ENCODE results near the gene COL5A2. TPM values are rescaled to one million over a fixed set of nuclear protein-coding genes. Genes with fewer than 3 reads are reported as not detected.

The COL5A2 gene
- total and polyA plus RNA-seq, 10 of the 15 experiments (the other 5 are each of a cell fraction or from before 2014, with no cell fraction given), result 0.04 to 0.85 (median 0.39) TPM

DNA sequence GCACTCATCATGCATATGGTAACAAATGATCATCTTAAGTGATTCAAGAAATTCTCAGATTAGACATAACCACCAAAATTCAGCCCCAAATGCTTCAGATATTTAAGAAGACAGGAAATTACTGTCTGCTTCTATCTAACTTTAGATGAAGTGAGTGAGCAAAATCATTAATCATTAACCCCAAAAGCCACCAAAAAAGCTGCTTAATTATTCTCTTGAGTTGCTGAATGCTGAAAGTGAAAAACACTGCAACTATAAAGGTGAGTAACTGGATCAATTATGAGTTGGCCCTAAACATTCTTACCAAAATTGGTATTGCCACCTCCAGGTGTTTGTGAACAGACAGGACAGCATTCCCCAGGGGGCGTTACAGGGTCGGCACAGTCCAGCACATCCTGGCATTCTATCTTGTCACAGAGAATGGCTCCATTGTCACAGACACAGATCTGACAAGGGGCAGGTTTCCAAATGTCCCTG, 69.6 kb downstream of the COL5A2 start (continued):
- peak; percentile 66; the same call in 1 of the 2 replicates for TF ChIP-seq ATF7 (IDR thresholded peaks at IDR 0.05; ENCODE audit: low read depth)
- TF ChIP-seq ASH2L (IDR thresholded peaks at IDR 0.05; ENCODE audit: borderline replicate concordance, low read depth), result no peak
- TF ChIP-seq EP300 (IDR thresholded peaks at IDR 0.05; ENCODE audit: borderline replicate concordance in 1 of 2, control insufficient read depth in 1 of 2, low read depth in 2 of 2, low read length in 2 of 2), result peak; percentile 77 to 81
- TF ChIP-seq, protein P1, sequence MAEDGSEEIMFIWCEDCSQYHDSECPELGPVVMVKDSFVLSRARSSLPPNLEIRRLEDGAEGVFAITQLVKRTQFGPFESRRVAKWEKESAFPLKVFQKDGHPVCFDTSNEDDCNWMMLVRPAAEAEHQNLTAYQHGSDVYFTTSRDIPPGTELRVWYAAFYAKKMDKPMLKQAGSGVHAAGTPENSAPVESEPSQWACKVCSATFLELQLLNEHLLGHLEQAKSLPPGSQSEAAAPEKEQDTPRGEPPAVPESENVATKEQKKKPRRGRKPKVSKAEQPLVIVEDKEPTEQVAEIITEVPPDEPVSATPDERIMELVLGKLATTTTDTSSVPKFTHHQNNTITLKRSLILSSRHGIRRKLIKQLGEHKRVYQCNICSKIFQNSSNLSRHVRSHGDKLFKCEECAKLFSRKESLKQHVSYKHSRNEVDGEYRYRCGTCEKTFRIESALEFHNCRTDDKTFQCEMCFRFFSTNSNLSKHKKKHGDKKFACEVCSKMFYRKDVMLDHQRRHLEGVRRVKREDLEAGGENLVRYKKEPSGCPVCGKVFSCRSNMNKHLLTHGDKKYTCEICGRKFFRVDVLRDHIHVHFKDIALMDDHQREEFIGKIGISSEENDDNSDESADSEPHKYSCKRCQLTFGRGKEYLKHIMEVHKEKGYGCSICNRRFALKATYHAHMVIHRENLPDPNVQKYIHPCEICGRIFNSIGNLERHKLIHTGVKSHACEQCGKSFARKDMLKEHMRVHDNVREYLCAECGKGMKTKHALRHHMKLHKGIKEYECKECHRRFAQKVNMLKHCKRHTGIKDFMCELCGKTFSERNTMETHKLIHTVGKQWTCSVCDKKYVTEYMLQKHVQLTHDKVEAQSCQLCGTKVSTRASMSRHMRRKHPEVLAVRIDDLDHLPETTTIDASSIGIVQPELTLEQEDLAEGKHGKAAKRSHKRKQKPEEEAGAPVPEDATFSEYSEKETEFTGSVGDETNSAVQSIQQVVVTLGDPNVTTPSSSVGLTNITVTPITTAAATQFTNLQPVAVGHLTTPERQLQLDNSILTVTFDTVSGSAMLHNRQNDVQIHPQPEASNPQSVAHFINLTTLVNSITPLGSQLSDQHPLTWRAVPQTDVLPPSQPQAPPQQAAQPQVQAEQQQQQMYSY (CRISPR knock-in tag; IDR thresholded peaks at IDR 0.05), result no peak
- no peak for TF ChIP-seq RCOR1 (conservative IDR thresholded peaks at IDR 0.05; ENCODE audit: low read depth, low read length)
- TF ChIP-seq CREB1 (IDR thresholded peaks at IDR 0.05; ENCODE audit: low read depth), result no peak
- no peak for TF ChIP-seq HDAC2 (IDR thresholded peaks at IDR 0.05)
- TF ChIP-seq, protein P2, sequence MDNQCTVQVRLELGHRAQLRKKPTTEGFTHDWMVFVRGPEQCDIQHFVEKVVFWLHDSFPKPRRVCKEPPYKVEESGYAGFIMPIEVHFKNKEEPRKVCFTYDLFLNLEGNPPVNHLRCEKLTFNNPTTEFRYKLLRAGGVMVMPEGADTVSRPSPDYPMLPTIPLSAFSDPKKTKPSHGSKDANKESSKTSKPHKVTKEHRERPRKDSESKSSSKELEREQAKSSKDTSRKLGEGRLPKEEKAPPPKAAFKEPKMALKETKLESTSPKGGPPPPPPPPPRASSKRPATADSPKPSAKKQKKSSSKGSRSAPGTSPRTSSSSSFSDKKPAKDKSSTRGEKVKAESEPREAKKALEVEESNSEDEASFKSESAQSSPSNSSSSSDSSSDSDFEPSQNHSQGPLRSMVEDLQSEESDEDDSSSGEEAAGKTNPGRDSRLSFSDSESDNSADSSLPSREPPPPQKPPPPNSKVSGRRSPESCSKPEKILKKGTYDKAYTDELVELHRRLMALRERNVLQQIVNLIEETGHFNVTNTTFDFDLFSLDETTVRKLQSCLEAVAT (IDR thresholded peaks at IDR 0.05), result peak; percentile 58; the same call in 1 of the 2 replicates
- TF ChIP-seq, protein P3, sequence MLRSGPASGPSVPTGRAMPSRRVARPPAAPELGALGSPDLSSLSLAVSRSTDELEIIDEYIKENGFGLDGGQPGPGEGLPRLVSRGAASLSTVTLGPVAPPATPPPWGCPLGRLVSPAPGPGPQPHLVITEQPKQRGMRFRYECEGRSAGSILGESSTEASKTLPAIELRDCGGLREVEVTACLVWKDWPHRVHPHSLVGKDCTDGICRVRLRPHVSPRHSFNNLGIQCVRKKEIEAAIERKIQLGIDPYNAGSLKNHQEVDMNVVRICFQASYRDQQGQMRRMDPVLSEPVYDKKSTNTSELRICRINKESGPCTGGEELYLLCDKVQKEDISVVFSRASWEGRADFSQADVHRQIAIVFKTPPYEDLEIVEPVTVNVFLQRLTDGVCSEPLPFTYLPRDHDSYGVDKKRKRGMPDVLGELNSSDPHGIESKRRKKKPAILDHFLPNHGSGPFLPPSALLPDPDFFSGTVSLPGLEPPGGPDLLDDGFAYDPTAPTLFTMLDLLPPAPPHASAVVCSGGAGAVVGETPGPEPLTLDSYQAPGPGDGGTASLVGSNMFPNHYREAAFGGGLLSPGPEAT (IDR thresholded peaks at IDR 0.05; ENCODE audit: low read depth), result peak; percentile 77
- peak; percentile 79; the same call in 1 of the 2 replicates for TF ChIP-seq DPF2 (IDR thresholded peaks at IDR 0.05)
- TF ChIP-seq SREBF1 (IDR thresholded peaks at IDR 0.05; ENCODE audit: low read length), result no peak
- TF ChIP-seq ZNF24 (IDR thresholded peaks at IDR 0.05), result peak; percentile 66; the same call in 1 of the 2 replicates
- no peak for TF ChIP-seq JUND (IDR thresholded peaks at IDR 0.05; ENCODE audit: low read depth, low read length)
- TF ChIP-seq MEF2B (IDR thresholded peaks at IDR 0.05; ENCODE audit: partially characterized antibody, poor library complexity, severe bottlenecking), result peak; percentile 84
- TF ChIP-seq CBX5 (IDR thresholded peaks at IDR 0.05; ENCODE audit: low read depth), result no peak
- TF ChIP-seq, protein P4, sequence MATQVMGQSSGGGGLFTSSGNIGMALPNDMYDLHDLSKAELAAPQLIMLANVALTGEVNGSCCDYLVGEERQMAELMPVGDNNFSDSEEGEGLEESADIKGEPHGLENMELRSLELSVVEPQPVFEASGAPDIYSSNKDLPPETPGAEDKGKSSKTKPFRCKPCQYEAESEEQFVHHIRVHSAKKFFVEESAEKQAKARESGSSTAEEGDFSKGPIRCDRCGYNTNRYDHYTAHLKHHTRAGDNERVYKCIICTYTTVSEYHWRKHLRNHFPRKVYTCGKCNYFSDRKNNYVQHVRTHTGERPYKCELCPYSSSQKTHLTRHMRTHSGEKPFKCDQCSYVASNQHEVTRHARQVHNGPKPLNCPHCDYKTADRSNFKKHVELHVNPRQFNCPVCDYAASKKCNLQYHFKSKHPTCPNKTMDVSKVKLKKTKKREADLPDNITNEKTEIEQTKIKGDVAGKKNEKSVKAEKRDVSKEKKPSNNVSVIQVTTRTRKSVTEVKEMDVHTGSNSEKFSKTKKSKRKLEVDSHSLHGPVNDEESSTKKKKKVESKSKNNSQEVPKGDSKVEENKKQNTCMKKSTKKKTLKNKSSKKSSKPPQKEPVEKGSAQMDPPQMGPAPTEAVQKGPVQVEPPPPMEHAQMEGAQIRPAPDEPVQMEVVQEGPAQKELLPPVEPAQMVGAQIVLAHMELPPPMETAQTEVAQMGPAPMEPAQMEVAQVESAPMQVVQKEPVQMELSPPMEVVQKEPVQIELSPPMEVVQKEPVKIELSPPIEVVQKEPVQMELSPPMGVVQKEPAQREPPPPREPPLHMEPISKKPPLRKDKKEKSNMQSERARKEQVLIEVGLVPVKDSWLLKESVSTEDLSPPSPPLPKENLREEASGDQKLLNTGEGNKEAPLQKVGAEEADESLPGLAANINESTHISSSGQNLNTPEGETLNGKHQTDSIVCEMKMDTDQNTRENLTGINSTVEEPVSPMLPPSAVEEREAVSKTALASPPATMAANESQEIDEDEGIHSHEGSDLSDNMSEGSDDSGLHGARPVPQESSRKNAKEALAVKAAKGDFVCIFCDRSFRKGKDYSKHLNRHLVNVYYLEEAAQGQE (IDR thresholded peaks at IDR 0.05; ENCODE audit: low read depth, low read length), result no peak
- no peak for TF ChIP-seq GABPA (IDR thresholded peaks at IDR 0.05; ENCODE audit: low read depth)
- no peak for TF ChIP-seq BACH1 (IDR thresholded peaks at IDR 0.05; ENCODE audit: borderline replicate concordance)
- TF ChIP-seq GATAD2B (conservative IDR thresholded peaks at IDR 0.05; ENCODE audit: low read depth), result no peak; the same call in 1 of the 2 replicates
- TF ChIP-seq CBFB (IDR thresholded peaks at IDR 0.05; ENCODE audit: low read depth), result no peak

Measured in GM12878 (cell line).